Uterus (tissue), 4 donors: ENCODE results near the gene RNU5B-1. TPM values are rescaled to one million over a fixed set of nuclear protein-coding genes. Genes with fewer than 3 reads are reported as not detected.

ENCODE experiments used
- DNase-seq, 2 donors: peaks; one replicate each; pipeline ENCODE4 v3.0.0-alpha.2; 2019 to 2020
- H3K27ac ChIP-seq, 2 donors: fragments of 200-600 bp; sonication (generic); 1 replicate in 1 of 2; 2 replicates in 1 of 2; pipeline ENCODE4 v1.5.1; 2016 to 2018
- H3K27me3 ChIP-seq, 2 donors: fragments of 200-600 bp; sonication (generic); one replicate each; pipeline ENCODE4 v1.5.1; 2018 to 2019; ENCODE audit warnings: control low read depth in 1 of 2
- H3K36me3 ChIP-seq, 2 donors: fragments of 200-600 bp; sonication (generic); one replicate each; pipeline ENCODE4 v1.5.1; 2019; ENCODE audit warnings: control low read depth in 1 of 2
- H3K4me1 ChIP-seq, 2 donors: fragments of 200-600 bp; sonication (generic); one replicate each; pipeline ENCODE4 v1.5.1; 2018 to 2019; ENCODE audit warnings: control low read depth in 1 of 2
- H3K4me3 ChIP-seq, 2 donors: fragments of 200-600 bp; sonication (generic); 1 replicate in 1 of 2; 2 replicates in 1 of 2; pipeline ENCODE4 v1.5.1; 2018 to 2019; ENCODE audit warnings: mild to moderate bottlenecking in 1 of 2
- H3K9me3 ChIP-seq, 2 donors: fragments of 200-600 bp; sonication (generic); one replicate each; pipeline ENCODE4 v1.5.1; 2019; ENCODE audit warnings: control low read depth in 1 of 2
- CTCF ChIP-seq, 4 experiments: fragments of 200-600 bp in 2 of 4; fragments of 450-650 bp in 2 of 4; sonication (generic) in 2 of 4; IDR thresholded peaks; one replicate each; pipeline ENCODE4 v1.5.1; 2016 to 2019; ENCODE audit warnings: antibody characterized with exemption in 4 of 4, mild to moderate bottlenecking in 2 of 4, moderate library complexity in 1 of 4
- POLR2A ChIP-seq, 2 donors: fragments of 450-650 bp; IDR thresholded peaks; one replicate each; pipeline ENCODE4 v1.6.1; 2016; ENCODE audit warnings: antibody characterized with exemption in 2 of 2, mild to moderate bottlenecking in 1 of 2, moderate library complexity in 1 of 2
- intact Hi-C: fragments of 100-400 bp; cut with DNase I; formaldehyde crosslinking; loops from one replicate; pipeline ENCODE4 v1.15.1; 2023; ENCODE audit warnings: low total_unique reads
- total RNA-seq, 4 donors: library from RNA; depleted of rRNA in 3 of 4; stranded (reverse); fragments of >200 nt in 3 of 4; gene quantifications; one replicate each; pipeline versions ENCODE4 v1.1.0 to v1.2.4, GENCODE V29; 2014 to 2023
- donor health status: DM: yes; HTN: yes; CAD: no.

Gene RNU5B-1
- total RNA-seq, 4 donors from 2014 or later: 34.0 TPM; not detected in 3

- no peak for DNase-seq
- intact Hi-C loops: no loop called here
- H3K4me1 ChIP-seq: no peaks in the 10 kb centered on the region
These were observed 30.2 kb downstream of the RNU5B-1 start for GRCh38 chr15:65334586-65335231.

GRCh38 chr15:65335278-65336055 is 31.0 kb downstream of the RNU5B-1 start:
- intact Hi-C loops: no loop called here
- Histone ChIP-seq H3K4me3 (no peak overlapping the region), H3K9me3 (no peaks in the 10 kb centered on the region), H3K4me1 (no peaks in the 10 kb centered on the region), H3K36me3 (no peaks in the 10 kb centered on the region), H3K27ac (no peak overlapping the region), H3K27me3 (no peaks in the 10 kb centered on the region)
- no peak for TF ChIP-seq POLR2A (IDR thresholded peaks at IDR 0.05)
- no peak for TF ChIP-seq CTCF (IDR thresholded peaks at IDR 0.05)
- no peak for DNase-seq

More at GRCh38 chr15:65334586-65335231, 30.2 kb downstream of the RNU5B-1 start:
- Histone ChIP-seq H3K4me3 (no peak overlapping the region), H3K9me3 (no peaks in the 10 kb centered on the region), H3K27ac (no peak overlapping the region), H3K36me3 (no peaks in the 10 kb centered on the region), H3K27me3 (no peaks in the 10 kb centered on the region)
- TF ChIP-seq CTCF (IDR thresholded peaks at IDR 0.05): no peak
- TF ChIP-seq POLR2A (IDR thresholded peaks at IDR 0.05): no peak

- TF ChIP-seq POLR2A (IDR thresholded peaks at IDR 0.05): no peak
- TF ChIP-seq CTCF (IDR thresholded peaks at IDR 0.05): no peak
- H3K4me1 ChIP-seq: no peaks in the 10 kb centered on the region
- no peak overlapping the region for H3K27ac ChIP-seq
- H3K9me3 ChIP-seq: no peaks in the 10 kb centered on the region
- intact Hi-C loops: no loop called here
- H3K27me3 ChIP-seq: no peaks in the 10 kb centered on the region
- DNase-seq: no peak
- H3K36me3 ChIP-seq: no peaks in the 10 kb centered on the region
- no peak overlapping the region for H3K4me3 ChIP-seq
These were observed 32.3 kb downstream of the RNU5B-1 start for GRCh38 chr15:65336493-65337435.

- no peak for TF ChIP-seq CTCF (IDR thresholded peaks at IDR 0.05)
- no peak for TF ChIP-seq POLR2A (IDR thresholded peaks at IDR 0.05)
- Histone ChIP-seq H3K36me3 (no peaks in the 10 kb centered on the region), H3K27ac (no peak overlapping the region), H3K4me1 (no peaks in the 10 kb centered on the region), H3K9me3 (no peaks in the 10 kb centered on the region), H3K27me3 (no peaks in the 10 kb centered on the region), H3K4me3 (no peak overlapping the region)
- DNase-seq: no peak
- intact Hi-C loops: no loop called here
These were observed 33.1 kb downstream of the RNU5B-1 start for GRCh38 chr15:65337436-65338070.
